Measurements from ENCODE around the gene ADGRE1.

Gene ADGRE1

DNA sequence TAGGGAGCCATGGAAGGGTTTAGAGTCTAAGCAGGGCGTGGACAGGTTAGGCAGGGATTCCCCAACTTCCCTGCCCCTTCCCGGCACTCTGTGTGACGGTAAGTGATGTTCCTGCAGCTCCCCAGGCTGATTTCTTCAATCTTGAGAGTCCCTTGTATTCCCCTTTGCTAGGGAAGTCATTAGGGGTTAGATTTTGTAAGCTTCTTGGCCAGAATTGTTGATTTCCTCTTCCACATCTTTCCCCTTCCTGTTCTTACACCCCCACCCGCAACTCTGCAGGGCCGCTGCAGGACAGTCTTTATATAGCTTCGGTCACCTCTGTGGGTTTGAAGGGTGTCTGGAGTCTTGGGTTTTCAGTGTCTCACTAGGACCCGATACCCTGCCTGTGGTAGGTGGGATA is 10.6 kb upstream of the ADGRE1 start:
- DNase-seq, result no peak

DNA sequence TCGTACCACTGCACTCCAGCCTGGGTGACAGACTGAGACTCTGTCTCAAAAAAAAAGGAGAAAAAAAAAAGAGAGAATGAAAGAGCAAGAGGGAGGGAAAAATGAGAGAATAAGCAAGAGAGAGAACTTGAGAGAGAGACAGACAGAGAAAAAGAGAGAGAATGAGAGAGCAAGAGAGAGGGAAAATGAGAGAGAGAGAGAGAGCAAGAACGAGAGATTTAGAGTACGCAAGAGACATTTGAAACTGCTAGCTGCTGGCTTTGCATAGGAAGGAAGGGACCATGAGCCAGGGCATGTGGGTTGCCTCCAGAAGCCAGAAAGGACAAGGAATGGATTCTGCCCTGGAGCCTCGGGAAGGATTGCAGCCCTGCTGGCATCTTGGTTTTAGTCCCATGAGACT is 9.6 kb upstream of the ADGRE1 start:
- no peak for DNase-seq

GRCh38 chr19:6886277-6886897 is 992 bp upstream of the ADGRE1 start:
- no peak for DNase-seq

DNA sequence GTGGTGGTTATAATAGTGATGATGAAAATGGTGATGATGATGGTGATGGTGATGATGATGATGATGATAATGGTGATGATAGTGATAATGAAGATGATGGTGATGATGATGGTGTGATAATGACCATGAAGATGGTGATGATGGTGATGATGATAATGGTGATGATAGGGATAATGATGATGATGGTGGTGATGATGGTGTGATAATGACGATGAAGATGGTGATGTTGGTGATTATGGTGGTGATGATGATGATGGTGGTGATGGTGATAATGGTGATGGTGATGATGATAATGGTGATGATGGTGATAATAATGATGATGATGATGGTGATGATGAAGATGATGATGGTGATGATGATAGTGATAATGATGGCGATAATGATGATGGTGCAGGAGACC is 1.6 kb downstream of the ADGRE1 start:
- DNase-seq, result no peak

GRCh38 chr19:6890401-6890913 is 3.1 kb downstream of the ADGRE1 start:
- no peak for DNase-seq

GRCh38 chr19:6890938-6891337 is 3.6 kb downstream of the ADGRE1 start:
- no peak for DNase-seq

- DNase-seq, result no peak
Observed at GRCh38 chr19:6891761-6892385, 4.5 kb downstream of the ADGRE1 start.

GRCh38 chr19:6894313-6894712 is 6.9 kb downstream of the ADGRE1 start:
- no peak for DNase-seq

- DNase-seq, result no peak
Observed at GRCh38 chr19:6903446-6903845, 16.1 kb downstream of the ADGRE1 start.

- DNase-seq, result no peak
Observed at GRCh38 chr19:6906559-6907060, 19.2 kb downstream of the ADGRE1 start.

DNA sequence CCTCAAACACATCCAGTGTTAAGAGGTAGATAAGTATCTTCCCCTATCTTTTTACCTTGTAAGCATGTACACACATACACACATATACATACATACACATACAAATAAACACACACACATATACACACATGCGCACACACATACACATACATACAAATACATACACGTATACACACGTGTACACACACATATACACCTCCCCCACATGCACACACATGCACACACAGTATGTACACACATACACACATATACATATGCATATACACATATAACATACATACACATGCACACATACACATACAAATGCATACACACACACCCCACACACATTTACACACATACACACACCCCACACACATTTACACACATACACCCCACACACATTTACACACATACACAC is 24.1 kb downstream of the ADGRE1 start:
- no peak for DNase-seq

GRCh38 chr19:6914321-6914720 is 26.9 kb downstream of the ADGRE1 start:
- DNase-seq, result no peak

DNA sequence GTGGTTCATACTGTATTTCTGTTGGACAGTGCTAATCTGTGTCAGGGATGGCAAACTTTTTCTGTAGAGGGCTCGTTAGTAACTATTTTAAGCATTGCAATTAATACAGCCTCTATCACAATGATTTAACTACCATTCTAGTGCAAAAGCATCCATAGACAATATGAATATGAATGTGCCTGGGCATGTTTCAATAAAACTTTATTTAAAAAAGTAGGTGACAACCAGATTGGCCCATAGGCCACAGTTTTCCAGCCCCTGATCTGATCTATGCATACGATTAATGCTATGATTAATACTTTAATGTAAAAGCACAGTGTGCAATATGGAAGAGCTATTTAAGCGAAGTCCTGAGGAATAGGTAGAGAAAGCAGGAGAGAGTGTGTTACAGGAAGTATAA is 29.6 kb downstream of the ADGRE1 start:
- DNase-seq, result no peak

DNA sequence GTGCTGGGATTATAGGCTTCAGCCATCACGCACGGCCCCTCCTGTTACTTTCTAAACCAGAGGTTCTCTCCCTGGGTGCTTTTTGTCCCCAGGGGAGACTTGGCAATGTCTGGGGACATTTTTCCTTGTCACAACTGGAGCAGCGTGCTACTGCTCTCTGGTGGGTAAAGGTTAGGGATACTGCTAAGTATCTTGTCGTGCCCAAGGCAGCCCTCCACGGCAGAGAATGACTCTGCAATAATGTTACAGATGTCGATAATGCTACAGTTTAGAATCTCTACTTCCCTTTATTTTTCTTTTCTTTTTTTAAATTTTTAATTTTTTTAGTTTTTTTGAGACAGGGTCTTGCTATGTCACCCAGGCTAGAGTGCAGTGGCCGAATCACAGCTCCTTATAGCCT is 38.0 kb downstream of the ADGRE1 start:
- no peak for DNase-seq

DNA sequence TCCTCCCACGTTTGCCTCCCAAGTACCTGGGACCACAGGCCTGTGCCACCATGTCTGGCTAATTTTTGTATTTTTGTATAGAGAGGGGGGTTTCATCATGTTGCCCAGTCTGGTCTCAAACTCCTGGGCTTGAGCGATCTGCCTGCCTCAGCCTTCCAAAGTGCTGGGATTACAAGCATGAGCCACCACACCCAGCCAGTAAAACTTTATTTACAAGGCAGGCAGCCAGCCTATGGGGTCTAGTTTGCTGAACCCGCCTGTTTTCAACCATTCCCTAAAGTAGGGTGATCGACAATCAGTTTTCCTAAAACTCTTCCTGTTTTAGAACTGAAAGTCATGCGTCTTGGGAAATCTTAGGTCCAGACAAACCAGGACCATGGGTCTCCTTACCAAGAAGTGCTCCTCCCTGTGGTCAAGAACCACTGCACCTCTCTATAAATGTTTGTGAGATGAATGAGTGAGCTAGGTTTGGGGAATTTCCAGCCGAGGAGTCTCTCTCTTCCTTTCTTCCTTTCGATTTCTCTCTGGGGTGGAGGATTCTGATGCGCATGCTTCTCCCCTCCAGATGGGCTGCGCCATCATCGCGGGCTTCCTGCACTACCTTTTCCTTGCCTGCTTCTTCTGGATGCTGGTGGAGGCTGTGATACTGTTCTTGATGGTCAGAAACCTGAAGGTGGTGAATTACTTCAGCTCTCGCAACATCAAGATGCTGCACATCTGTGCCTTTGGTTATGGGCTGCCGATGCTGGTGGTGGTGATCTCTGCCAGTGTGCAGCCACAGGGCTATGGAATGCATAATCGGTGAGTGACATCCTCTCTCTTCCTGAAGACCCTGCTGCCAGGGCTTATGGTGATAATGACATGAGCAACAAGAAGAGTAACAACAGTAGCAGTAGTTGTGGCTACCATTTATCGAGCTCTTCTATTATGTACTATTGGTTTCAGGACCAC is 38.7 kb downstream of the ADGRE1 start:
- DNase-seq, result no peak

- DNase-seq, result no peak
Observed at GRCh38 chr19:6930190-6930589, 42.8 kb downstream of the ADGRE1 start.

DNA sequence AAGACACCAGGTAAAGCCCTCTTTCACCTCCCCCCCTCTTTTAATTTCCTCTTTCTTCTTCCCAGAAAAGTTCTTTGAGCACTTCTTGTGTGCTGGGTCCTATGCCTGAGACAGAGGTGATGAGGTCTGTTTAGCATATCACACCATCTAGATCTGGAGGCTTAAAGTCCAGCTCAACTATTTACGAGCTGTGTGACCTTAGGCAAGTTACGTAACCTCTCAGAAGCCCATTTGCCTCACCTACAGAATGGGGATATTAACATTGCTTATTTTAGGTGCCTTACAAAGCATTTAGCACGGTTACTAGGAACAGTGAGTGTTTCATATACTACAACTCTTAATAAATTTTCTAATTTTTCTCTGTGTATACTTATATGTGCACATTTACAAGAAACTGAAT is 47.7 kb downstream of the ADGRE1 start:
- no peak for DNase-seq

DNA sequence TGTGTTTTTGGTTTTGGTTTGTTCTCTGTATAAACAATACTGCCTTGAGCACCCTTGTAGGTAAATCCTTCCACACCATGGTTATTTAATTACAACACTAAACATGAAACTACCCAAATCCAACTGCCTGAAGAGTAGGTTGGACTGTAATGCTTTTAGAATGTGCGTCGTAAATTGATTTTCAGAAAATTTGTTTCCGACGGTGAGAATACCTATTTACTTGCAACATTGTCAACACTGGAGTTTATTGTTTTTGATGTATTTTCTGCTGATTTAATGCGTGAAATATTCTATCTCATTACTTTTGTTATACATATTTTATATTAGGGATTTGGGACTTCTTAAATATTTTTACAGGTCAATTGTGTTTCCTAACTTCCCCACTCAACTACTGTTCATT is 48.2 kb downstream of the ADGRE1 start:
- no peak for DNase-seq

DNA sequence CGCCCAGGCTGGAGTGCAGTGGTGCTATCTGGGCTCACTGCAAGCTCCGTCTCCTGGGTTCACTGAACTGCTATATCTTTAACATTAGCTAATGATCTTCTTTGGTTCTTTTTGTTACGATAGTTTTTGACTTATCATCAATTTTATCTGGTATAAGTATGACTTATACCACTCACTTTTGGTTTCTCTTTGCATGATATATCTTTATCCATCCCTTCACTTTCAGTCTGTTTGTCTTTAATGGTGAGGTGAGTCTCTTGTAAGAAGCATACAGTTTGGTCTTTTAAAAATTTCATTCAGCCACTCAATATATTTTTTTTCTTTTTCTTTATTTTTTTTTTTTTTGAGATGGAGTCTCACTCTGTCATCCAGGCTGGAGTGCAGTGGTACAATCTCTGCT is 58.4 kb downstream of the ADGRE1 start:
- no peak for DNase-seq

DNA sequence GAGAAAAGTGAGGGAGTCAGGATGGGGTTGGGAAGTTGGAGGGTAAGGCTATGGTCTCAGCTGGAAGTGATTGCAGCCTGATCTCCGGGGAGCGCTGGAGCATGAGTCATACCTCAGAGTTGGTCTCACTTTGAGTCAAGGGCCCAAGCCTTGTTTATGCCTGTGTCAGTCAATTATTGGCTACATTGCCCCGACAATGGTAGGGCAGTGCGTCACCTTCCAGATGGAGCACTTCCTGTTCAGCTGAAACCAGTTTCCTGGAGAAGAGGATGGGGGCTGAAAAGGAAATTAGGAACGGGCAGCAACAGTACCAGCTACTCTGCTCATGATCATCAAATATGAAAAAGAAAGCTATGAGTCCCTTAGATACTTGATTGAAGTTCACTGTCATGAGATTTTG is 60.4 kb downstream of the ADGRE1 start:
- peak; percentile 19 for DNase-seq

DNA sequence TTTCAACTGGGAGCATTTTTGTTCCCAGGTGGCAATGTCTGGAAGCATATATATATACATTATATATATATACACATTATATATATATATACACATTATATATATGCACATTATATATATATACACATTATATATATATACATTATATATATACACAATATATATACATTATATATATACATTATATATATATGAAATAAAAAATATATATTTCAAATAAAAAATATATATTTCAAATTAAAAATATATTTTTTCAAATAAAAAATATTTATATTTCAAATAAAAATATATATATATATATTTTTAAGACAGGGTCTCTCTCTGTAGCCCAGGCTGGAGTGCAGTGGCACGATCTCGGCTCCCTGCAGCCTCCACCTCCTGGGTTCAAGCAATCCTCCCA is 61.5 kb downstream of the ADGRE1 start:
- no peak for DNase-seq

- DNase-seq, result no peak
Observed at GRCh38 chr19:6952956-6953355, 65.6 kb downstream of the ADGRE1 start.

- DNase-seq, result no peak
Observed at GRCh38 chr19:6955082-6955481, 67.7 kb downstream of the ADGRE1 start.

- no peak for DNase-seq
Observed at GRCh38 chr19:6956573-6956972, 69.2 kb downstream of the ADGRE1 start.

Measured in right hindlimb (tissue), 1 donor.